Left forelimb (tissue), 1 donor: ENCODE results near the gene CDX4.
"Not testable (repeated sequence)": the region's sequence is repeated elsewhere in the genome, so short reads cannot be mapped to it uniquely, and the experiment has no call there.

Source experiments
- DNase-seq: peaks from one replicate; pipeline ENCODE4 v3.0.0-alpha.2; 2018; ENCODE audit warnings: low spot score

The CDX4 gene, protein sequence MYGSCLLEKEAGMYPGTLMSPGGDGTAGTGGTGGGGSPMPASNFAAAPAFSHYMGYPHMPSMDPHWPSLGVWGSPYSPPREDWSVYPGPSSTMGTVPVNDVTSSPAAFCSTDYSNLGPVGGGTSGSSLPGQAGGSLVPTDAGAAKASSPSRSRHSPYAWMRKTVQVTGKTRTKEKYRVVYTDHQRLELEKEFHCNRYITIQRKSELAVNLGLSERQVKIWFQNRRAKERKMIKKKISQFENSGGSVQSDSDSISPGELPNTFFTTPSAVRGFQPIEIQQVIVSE

DNA sequence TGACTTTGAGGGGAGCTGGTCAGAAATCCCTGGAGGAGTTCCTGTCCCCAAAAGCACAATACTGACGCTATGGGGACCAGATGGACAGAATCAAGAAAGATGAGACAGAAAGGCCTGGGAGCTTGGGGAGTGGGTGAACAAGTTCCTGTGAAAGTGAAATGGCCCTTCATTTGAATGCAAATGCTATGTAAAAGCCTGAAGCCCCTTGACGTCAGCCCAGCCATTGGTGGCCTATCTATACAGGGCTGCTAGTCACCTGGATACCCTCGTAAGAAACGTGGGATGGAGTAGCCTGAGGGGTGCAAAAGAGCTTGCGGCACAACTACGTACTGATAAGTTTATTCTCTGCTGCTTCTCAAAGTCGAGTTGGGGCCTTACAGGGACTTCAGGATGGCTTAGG is at the start of gene CDX4:
TSS of gene CDX4 (plus strand) at position 223 of the 400 bp plus-strand sequence. CDS start 201 bp downstream, outside the sequence.
- no peak for DNase-seq

GRCh38 chrX:73398185-73398914 is 48.5 kb upstream of the CDX4 start:
- DNase-seq, result no peak

DNA sequence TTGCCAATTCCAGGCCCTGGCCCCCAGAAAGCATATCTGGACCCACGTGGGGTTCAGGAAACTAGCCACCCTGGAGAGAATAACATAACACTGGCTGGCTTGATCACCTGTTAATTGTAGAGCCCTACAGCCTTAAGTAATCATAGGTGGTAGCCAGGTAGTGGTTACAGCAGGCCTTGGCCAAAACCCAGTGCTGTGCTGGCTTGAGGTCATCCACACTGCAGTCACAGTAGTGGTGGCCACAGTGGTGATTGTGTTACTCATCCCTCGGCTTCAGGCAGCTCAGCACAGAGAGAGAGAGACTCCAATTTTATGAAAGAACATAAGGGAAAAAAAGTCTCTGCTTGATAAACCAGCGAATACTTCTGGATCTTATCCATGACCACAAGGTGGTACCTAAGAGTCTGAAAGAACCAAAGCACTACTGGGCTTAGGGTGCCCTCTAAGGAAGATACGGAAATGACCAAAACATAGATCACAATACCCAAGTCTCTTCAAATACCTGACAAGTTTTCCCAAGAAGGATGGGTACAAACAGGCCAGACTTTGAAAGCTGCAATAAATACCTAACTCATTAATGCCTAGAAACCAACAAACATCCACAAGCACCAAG is 46.6 kb upstream of the CDX4 start:
- DNase-seq, result no peak

DNA sequence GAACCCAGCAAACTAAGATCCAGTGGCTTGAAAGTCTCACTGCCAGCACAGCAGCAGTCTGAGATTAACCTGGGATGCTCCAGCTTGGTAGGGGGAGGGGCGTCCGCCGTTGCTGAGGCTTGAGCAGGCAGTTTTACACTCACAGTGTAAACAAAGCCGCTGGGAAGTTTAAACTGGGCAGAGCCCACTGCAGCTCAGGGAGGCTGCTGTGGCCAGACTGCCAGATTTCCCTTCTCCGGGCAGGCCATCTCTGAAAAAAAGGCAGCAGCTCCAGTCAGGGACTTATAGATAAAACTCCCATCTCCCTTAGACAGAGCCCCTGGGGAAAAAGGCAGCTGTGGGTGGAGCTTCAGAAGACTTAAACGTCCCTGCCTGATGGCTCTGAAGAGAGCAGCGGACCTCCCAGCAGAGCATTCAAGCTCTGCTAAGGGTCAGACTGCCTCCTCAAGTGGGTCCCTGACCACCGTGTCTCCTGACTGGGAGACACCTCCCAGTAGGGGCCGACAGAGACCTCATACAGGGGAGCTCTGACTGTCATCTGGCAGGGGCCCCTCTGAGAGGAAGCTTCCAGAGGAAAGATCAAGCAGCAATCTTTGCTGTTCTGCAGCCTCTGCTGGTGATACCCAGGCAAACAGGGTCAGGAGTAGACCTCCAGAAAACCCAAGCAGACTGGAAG is 45.1 kb upstream of the CDX4 start:
- no peak for DNase-seq

GRCh38 chrX:73412930-73413329 is 33.9 kb upstream of the CDX4 start:
- DNase-seq, result no peak

GRCh38 chrX:73447311-73447794 is 500 bp downstream of the CDX4 start:
- DNase-seq, result no peak

DNA sequence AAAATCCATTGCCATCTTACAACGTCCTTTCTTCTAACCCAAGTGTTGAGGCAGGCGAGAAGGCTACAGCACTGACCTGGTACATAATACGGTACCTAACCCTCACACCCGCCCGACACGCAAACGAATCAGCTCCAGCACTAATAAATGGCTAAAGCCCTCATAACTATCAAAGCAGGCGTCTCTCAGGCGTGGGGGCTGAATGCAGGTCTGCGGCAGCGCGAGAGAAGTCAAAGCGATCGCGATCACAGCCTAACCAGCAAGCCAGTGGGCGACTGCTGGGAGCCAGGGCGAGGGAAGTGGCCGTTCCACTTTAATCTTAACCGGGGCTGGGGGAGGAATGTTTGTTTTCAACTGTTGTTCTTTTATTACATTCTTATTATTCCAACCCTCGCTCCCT is 1.5 kb downstream of the CDX4 start:
- DNase-seq, result no peak

DNA sequence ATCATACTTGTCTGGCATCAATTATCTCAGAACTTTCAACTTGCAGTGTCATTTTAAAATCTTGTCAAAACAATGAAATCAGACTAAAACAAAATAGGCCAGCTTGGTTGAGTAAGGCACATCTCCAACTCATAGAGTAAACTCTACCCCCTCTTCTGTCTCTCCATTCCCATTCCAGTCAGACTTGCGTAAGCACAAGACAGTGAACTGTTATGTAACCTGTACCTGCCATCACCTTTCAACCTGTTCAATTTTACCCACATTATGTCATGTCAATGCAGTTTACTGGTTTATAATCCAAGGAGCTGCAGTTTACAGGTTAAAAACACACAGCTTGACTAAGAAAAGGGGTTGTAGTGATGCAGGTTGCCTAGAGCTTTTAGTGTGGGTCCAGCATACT is 8.3 kb downstream of the CDX4 start:
- no peak for DNase-seq

GRCh38 chrX:73457306-73457705 is 10.5 kb downstream of the CDX4 start:
- DNase-seq, result no peak

DNA sequence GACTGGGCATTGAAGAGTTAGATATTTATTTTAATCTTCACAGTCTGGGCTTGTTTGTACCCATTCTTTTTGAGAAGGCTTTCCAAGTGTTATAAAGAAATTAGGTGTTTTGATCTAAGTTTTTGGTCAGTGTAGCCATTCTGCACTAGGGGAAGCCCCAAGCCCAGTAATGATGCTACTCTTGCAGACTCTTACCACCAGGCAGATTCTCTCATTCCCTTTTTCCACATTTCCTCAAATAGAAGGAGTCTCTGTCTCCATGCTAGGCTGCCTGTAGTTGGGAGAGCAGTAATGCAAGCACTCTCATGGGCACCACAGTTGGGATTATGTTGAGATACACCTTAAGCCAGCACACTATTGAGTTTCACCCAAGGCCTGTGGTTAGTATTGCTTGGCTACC is 21.5 kb downstream of the CDX4 start:
- no peak for DNase-seq

DNA sequence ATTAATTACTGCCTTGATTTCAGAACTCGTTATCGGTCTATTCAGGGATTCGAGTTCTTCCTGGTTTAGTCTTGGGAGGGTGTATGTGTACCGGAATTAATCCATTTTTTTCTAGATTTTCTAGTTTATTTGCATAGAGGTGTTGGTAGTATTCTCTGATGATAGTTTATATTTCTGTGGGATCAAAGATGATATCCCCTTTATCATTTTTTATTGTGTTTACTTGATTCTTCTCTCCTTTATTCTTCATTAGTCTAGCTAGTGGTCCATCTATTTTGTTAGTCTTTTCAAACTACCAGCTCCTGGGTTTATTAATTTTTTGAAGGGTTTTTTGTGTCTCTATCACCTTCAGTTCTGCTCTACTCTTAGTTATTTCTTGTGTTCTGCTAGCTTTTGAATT is 32.1 kb downstream of the CDX4 start:
- DNase-seq, result no peak

DNA sequence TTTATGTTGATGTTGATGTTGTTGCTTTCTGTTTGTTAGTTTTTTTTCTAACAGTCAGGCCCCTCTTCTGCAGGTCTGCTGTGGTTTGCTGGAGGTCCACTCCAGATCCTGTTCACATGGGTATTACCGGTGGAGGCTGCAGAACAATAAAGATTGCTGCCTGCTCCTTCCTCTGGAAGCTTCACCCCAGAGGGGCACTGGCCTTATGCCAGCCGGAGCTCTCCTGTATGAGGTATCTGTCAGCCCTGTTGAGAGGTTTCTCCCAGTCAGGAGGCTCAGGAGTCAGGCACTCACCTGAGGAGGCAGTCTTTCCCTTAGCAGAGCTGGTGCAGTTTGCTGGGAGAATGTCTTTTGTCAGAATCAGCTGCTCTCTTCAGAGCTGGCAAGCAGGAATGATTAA is 34.7 kb downstream of the CDX4 start:
- no peak for DNase-seq

DNA sequence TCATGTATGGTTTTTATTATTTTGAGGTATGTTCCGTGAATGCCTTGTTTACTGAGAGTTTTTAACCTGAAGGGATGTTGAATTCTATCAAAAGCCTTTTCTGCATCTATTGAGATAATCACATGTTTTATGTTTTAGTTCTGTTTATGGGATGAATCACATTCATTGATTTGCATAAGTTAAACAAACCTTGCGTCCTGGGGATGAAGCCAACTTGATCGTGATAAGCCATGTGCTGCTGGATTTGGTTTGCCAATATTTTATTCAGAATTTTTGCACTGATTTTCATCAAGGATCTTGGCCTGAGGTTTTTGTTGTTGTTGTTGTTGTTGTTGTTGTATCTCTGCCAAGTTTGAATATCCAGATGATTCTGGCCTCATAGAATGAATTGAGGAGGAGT is 43.8 kb downstream of the CDX4 start:
- DNase-seq, result no peak

GRCh38 chrX:73492178-73492577 is 45.3 kb downstream of the CDX4 start:
- DNase-seq, result not testable (repeated sequence)
